ENCODE results near the gene ARHGAP40.

- TF ChIP-seq CTCF (IDR thresholded peaks at IDR 0.05) = no peak
- no peak for TF ChIP-seq POLR2A (IDR thresholded peaks at IDR 0.05)
- no peak for TF ChIP-seq EP300 (IDR thresholded peaks at IDR 0.05)
Observed at GRCh38 chr20:38584099-38584763, 17.4 kb upstream of the ARHGAP40 start.

Measured in tibial nerve (tissue), 4 donors.